ENCODE data around the gene ANXA6.
"Not testable (repeated sequence)": the region's sequence is repeated elsewhere in the genome, so short reads cannot be mapped to it uniquely, and the experiment has no call there.

ANXA6 gene

DNA sequence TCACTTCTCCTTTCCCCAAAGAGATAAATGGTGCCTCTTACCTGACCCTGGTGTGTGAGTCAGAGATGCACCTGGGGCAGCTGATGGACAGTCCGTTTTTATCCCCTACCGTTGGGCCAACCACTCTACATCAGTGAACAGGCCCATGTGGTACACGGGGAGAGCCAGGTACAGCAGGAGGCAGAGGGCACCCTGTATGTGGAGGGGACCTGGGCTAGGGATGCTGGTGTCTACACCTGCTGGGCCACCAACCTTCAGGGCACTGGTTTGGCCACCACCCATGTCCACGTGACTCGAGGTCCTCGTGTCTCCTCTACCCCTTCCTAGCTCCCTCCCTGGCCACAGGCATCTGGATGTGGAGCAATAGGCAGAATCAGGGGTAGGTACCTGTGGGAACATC lies 22.7 kb upstream of the ANXA6 start:
- no peak for DNase-seq

DNA sequence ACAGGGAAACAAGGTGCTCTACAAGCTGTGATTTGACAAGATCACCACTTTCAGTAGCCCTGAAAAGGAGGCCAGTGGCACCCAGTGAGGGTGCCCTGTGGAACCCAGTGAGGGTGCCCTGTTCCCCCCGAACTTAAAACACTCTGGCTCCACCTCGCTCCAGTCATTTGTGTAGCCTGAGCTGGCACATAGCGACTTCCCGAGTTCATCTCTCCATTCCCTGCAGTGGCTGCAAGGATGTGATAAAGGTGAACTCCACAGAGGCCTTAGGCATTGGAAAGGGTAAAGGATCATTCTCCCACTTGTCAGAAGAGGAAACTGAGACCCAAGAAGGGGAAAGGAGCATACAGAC lies 21.9 kb upstream of the ANXA6 start:
- no peak for DNase-seq

DNA sequence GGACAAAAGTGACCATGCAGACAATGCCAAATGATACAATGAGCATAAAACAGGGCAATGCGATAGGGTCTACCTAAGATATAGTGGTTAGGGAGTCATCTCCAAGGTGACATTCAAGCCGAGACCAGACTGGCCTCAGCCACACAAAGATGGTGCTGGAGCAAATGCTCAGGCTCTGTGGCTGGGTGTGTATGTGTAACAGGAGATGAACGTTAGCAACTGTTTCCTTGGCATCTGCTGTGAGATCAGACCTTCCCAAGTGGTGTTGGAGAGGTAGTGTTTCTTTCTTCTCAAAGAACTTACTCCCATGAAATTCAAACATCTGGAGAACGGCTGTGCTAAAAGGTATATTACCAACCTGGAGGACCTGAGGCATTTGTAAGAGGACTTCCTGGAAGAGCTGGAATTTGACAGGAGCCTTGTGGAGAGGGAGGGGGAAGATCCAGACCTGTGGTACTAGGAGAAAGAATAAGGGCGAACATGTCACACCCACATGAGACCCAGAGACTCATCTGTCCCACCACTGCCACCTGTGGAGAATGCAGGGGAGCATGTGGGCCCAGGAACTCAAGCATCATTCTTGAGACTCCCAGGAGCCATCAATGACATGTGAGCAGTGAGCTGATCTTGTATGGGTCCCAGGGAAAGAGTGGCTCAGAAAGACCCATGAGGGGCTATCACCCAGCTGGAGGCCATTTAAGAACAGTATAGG lies 21.4 kb upstream of the ANXA6 start:
- DNase-seq: no peak

DNA sequence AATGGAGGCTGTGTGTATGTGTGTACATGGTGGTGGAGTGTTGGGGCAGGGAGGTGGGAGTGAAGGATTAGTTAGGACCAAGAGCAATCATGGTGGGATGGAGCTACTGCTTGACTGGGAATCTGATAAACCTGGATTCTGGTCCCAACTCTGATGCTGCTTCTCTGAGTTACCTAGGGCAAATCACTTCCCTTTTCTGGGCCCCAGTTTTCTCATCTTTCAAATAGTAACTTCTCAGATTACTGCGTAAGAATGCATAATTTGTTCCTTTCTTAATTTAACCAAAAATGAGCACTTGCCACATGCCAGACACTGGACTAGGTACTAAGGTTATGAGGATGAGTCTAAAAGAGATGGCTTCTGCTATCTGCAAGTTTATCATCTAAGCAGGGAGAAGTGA lies 20.8 kb upstream of the ANXA6 start:
- DNase-seq: no peak

DNA sequence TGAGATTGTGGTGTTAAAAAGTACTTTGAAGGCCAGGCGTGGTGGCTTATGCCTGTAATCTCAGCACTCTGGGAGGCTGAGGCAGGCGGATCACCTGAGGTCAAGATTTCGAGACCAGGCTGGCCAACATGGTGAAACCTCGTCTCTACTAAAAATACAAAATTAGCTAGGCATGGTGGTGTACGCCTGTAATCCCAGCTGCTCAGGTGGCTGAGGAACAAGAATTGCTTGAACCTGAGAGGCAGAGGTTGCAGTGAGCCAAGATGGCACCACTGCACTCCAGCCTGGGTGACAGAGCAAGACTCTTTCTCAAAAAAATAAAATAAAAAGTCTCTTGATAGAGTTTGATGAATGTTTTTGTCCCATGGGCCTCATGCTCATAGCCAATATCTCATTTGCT lies 18.7 kb upstream of the ANXA6 start:
- DNase-seq: not testable (repeated sequence)

DNA sequence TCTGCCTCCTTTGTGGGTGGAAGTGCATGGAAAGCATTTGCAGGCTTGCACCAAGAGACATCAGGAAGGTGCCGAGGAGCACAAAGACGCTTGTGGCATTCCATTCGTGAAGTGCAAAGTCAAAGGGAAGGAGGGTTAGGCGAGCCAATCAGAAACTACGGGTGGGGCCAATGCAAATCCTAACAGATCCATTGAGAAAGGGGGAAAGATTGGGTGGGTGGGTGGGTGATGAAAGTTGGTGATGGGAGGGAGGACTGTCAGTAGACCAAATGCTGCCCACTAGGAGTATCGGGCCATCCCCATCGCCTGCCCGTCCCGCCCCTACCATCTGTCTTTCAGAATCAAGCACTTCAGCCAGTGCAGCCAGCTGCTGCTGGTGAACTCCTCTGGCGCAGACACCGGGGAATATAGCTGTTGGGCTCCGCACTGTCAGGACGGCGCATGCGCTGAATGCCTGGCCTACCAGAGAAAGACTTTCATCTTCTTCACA lies 17.1 kb upstream of the ANXA6 start:
- DNase-seq: no peak

DNA sequence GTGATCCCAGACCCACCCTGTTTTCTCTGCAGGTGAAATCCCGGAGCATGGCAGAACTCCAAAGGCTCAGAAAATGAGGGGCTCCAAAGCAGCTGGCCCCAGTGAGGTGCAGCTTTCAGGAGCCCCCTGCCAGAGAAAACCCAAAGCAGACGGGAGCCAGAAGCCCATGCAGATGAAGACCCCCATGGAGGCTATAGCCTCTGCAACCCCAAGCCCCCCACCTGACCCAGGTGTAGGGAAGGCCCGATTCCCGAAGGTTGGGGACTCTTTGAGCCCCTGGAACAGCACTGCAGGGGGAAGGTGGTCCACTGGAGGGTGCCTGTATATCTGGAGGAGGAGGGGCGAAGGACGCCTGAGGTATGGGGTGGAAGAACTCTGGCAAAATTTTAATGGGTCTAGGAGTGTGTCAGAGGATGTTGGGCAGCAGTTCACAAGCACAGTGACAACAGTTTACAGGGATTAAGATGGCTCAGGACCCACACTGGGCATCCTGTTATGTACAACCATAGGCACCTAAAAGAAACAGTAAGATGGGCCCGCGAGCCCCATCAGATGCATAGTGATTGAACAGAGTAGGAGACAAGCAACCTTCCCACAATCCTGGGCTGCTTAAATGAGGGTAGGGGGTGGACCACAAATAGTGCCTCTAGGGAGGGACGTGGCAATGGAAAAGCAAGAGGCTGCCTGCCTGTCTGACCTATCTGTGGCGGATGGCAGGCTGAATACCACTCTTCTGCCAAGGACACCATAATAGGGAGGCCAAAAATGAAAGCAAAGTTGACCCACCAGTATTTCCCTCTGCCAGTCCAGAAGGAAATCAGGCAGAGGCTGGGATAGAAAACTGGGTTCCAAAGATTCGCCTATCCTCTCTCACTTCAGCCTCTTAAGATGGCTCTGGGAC lies 16.4 kb upstream of the ANXA6 start:
- DNase-seq: no peak

DNA sequence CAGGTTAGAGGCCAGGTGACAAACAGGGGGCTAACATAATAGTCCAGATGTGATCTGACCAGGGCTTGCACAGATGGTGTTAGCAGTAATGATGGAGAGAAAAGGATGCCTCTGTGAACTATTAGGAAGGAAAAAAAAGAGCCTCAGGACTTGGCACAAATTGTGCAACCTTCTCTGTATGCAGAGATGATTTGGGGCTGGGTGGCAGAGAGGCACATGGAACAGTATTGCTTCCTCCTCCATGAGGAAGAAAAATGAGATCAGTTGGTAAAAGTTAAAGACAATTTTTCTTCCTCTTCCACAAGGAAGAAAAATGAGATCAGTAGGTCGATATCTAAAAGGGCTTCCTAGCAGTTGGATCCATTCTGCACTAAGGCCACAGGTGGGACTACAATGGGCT lies 13.9 kb upstream of the ANXA6 start:
- no peak for DNase-seq

DNA sequence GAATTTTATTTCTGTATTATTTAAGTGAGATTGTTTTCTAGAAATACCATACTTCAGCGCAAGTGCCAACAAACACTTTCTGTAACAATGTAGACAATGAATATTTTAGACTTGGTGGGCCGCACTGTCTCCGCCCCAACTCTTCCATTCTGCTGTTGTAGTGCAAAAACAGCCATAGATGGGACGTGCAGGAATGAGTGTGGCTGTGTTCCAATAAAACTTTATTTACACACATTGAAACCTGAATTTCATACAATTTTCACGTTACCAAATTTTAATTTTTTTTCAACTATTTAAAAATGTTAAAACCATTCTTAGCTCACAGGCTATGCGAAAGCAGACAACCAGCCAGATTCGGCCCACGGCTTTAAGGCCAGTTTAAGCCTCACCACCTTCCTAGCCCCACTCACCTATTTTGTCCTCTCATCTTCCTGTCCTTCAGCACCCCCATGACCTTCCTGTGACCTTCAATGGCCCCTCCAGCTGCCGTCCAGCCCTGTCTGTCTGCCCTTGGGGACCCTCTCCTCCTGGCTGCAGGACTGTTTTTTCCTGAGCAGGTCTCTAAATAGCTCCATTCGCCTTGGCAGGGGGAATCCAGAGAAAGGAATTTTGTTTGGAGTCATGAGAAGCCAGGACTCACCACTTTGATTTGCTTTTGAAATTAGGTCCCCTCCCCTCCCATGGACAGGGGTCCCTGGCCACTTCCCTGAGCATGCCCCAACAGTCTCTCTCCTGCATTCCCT lies 11.2 kb upstream of the ANXA6 start:
- DNase-seq: no peak

DNA sequence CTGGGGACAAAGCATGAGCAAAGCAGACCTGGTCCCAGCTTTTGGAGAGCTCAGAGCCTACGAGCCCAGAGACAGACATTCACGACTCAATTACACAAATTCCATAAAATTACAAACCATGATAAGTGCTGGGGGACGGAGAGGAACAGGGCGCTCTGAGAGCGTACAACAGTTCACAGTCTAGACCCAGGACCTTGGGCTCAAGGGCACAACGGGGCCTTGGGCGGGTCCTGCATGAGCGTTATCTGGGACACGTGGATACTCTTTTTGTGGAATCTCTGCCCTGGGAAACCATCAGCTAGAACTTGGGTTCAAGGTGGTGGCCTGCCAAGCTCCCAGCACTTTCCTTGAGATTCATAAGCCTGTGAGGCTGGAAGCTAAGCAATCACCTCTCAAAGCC lies 9.4 kb upstream of the ANXA6 start:
- no peak for DNase-seq

DNA sequence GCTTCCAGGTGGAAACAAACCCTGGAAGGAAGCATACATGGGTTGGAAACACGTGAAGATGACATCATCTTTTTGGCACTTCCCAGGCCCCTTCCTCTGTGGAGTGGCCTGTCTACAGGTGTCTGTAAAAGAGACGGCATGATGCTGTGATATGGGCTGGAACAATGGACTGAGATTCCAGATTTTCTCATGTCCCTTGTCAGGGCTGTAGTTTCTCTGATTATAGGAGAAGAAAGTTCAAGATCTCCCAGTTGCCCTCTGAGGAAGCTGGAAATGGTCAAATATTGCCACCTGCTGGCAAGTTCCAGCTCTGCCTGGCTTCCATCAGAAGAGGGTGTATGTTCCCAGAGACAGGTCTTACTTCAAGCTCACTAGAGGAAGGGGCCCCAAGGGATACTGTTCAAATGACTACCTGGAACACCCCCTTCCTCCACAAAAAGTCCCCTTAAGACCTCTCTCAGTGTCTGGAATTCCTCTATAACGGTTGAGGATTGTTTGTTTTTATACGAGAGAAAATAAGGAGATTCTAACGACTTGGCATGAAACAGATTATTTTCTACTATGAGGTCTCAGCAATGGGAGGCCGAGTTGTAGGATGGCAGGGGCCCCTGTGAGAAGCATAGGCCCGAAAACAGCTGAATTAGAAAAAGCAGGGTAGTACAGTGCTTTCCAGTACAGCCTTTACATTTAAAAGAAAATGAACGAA lies 7.3 kb upstream of the ANXA6 start:
- DNase-seq: peak; percentile 85

DNA sequence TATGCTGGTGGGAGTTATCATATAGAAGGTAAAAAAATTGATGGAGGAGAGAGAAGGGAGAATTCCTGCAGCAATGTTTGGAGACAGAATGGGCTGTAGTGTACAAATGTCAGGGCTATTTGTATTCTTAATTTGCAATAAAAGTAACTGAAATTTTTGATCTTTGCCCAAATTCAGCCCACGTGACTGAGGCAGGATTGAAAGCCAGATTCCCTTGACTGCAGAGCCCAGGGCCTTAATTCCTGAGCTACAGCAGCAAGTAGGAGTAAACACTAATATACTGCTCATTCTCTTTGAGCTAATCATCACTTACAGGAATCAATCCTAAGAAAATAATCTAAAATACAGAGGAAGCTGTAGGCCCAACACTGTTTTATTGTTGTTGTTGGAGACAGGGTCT lies 5.2 kb upstream of the ANXA6 start:
- no peak for DNase-seq

DNA sequence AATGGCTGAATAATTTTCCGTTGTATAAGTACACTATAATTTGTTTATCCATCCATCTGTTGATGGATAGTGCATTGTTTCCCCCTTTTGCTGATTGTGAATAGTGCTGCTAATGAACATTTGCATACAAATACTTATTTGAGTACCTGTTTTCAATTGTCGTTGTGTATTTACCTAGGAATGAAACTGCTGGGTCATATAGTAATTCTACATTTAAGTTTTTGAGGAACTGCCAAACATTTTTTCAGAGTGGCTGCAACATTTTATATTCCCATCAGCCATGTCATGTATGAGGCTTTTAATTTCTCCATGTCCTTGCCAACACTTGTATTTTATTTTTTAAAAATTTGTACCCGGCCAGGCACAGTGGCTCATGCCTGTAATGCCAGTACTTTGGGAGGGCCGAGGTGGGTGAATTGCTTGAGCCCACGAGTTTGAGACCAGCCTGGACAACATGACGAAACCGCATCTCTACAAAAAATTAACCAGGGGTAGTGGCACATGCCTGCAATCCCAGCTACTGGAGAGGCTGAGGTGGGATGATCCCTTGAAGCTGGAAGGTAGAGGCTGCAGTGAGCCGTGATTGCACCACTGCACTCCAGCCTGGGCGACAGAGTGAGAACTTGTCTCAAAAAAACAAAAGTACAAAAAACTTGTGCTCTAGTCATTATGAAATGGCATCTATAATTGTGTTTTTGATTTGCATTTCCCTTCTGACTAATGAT lies 2.2 kb upstream of the ANXA6 start:
- no peak for DNase-seq

DNA sequence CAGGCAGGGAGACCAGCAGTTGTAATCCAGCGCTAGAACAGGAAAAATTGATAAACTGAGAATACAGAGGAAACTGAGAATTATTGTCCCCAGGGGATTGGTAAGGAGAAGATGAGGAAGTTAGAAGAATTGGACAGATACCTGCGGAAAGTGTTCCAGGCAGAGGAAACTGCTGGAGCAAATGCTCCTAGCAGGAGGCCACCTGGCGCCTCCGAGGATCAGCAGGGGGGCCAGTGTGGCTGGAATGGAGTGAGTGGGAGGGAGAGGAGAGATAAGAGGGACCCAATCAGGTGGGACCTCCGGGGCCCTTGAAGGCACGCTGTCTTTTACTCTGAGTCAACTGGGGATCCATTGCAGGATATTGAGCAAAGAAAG lies 695 bp upstream of the ANXA6 start:
- no peak for DNase-seq

DNA sequence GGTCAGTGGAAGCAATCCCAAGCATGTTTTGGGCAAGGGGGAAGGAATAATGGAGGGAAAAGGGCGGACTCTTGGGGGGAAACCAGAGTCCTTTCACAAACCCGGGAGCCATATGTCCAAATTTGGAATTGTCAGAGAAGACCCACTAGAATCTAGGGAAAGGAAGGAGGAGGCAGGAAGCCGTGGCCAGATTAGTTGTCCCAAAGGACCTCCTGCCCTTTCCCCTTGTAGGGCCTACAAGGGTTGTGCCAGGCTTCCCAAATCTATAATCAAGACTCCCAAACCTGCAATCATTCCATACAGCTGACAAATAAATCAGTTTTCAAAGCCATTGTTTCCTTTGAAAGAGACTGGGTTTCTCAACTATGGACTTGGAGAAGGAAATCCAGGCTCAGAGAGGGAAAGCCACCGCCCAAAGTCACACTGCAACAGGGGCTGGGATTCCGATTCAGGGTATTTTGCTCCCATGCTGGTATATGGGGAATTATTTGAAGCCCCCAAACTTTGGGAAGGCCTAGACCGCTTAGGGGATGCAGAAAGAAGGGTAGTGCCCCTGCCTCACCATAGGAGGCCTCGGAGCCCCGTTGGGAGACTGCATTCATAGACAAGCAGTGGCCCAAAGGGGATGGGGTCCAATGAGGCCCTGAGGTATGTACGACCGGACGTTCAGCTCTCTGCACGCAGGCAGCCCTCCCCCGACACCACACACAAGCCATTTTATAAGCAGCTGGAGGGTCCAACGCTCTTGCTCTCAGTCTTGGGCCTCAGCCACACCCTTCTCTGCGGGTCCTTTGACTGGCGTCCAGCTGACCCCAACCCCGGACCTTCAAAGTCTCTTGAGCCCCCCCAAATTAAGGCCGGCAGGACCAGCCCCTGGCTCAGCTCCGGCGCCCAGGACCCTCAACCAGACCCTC lies 815 bp downstream of the ANXA6 start:
- DNase-seq: peak; percentile 32

DNA sequence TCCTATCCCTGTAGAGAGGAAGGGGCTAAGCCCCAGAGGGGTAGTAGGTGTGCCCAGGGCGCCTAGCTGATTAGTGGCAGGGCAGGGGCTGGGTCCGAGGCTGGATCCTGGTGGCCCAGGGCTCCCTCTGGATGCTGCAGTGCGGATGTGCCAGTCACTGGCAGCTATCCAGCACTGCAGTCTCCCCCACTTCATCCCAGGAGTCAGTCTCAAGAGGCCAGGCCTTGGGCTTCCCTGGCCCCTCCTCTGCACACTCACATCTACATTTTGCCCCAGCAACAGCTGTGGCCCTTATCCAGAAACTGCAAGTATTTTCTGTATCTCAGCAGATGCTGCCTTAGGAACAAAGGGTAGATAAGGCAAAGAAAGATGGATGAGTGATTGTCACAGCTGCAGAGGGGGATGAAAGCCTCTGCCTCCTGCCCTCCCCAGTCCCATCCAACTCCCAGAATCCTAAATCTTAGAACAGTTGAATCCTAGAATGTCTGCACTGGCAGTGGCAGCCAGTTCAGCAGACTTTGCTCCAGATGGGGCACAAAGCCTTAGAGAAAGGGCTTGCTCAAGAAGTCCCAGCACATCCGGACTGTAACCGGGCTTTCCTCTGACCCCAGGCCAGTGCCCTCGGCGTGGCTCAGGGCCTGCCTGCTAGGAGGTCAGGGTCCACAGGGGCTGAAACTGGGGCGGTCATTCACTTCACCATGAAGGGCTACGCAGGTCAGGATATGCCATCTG lies 1.6 kb downstream of the ANXA6 start:
- no peak for DNase-seq

DNA sequence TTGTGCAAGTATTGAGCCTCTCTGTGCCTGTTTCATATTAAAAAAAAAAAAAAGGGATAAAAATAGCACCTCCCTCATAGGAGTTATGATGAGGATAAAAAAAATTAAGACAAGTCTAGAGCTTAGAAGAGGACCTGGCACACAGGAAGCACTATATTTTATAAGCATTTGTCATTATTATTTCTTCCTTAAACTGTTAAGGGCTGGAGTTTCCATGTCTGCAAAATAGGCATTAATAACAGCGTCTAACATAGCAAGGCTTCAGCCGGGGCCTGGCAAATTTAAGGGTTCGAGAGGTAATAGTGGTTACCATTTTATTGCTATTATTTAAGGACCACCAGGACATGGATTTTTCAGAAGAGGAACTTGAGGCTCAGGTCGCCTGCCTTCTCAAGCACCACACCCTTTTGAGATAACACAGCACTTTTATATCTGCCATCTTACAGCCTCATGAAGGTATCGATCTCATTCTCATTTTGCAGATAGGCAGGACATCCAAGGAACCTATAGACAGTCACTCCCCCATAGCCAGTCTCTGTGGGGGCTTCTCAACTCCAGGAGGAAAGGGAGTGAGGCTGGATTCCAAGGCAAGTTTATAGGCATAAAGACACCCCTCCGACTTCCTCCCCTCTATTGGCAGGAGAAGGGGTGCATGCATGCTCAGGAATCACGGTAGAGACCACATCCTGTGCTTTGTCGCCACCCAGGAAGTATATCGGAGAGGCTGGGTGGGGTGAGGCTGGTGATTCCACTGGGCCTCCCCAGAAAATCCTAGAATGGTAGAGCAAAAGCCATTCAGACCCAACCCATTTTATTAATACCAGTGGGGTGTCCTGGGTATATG lies 2.4 kb downstream of the ANXA6 start:
- DNase-seq: peak; percentile 54

DNA sequence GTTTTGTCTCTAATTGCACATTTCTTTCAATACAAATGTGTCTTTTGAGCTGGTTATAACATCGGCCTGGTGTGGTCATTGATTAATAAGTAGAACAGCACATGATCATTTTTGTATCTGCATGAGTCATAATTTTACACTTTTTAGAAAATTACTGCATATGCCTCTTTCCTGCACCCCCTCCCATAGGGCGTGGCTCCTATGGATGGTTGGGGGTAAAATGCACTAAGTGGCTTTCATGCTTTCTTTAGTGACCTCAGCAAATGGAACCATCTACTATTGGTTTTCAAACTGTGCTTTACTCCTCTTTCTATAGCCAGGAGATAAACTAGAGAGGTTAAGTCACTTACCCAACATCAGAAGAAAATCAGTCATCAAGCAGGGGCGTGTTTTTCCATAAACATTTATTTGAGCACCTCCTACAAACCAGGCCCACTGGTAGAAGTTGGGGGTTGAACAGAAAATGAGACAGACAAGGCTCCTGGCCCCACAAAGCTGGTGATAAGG lies 3.8 kb downstream of the ANXA6 start:
- DNase-seq: peak; percentile 69

DNA sequence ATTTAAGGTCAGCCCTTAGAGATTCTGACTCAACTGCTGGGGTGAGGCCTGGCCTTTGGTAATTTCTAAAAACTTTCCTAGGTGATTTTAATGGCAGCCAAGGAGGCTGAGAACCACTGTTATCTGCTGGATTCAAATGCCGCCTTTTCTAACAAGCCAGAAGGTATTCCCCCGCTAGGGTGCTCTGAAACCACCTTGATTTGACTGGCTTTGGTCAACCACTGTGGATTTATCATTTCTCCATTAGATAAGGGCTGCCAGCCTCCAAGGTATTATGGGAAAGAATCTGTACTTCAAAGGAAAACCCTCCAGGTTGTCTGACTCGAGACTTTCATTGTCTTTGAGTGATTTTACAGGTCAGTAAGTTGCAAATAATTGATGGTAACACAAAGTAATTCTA lies 4.3 kb downstream of the ANXA6 start:
- no peak for DNase-seq
